OCI-LY7 (cell line): Measurements from ENCODE around the gene RNF213.

Experiments used
- EZH2phosphoT487 ChIP-seq: fragments of 200-600 bp; sonication (generic); IDR thresholded peaks from 2 replicates; pipeline ENCODE4 v1.6.1; 2018; ENCODE audit warnings: low read depth, borderline replicate concordance, mild to moderate bottlenecking, mixed run types, antibody characterized with exemption, low read length, moderate library complexity, mixed read lengths
- TF ChIP-seq, protein P1 (sequence below): fragments of 200-600 bp; sonication (generic); conservative IDR thresholded peaks from 2 replicates; pipeline ENCODE4 v1.5.1; 2014; ENCODE audit warnings: mild to moderate bottlenecking, antibody characterized with exemption, low read length, moderate library complexity, mixed read lengths

DNA sequence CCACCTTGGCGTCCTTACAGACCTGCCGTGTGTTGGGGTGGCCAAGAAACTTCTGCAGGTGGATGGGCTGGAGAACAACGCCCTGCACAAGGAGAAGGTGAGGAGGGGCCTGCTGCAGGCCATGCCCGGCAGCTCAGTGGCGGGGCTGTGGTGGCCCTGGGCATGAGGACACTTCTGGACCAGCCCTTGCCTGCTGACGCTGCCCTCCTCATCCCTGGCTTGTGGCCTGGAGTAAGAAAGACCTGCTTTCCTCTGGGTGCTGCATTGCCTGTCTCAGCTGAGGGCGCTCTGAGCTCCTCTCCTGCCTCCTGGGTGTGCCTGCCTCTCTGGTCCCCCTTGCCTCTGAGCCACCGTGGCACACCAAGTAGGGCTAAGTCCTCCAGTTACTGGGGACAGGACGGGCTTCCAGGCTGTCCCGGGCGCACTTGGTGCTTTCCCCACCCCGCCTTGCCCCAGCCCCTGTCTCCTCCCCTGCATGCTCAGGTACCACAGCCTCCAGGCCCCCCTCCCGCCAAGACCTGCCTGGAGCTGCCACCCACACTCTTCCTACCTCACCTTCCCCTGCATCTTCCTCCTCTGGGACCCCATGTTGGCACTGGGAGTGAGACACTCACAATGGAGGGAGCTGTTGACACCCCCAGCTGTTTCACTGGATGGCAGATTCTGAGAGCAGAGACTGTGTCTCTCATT, 163.0 kb downstream of the RNF213 start:
- TF ChIP-seq, protein P1, sequence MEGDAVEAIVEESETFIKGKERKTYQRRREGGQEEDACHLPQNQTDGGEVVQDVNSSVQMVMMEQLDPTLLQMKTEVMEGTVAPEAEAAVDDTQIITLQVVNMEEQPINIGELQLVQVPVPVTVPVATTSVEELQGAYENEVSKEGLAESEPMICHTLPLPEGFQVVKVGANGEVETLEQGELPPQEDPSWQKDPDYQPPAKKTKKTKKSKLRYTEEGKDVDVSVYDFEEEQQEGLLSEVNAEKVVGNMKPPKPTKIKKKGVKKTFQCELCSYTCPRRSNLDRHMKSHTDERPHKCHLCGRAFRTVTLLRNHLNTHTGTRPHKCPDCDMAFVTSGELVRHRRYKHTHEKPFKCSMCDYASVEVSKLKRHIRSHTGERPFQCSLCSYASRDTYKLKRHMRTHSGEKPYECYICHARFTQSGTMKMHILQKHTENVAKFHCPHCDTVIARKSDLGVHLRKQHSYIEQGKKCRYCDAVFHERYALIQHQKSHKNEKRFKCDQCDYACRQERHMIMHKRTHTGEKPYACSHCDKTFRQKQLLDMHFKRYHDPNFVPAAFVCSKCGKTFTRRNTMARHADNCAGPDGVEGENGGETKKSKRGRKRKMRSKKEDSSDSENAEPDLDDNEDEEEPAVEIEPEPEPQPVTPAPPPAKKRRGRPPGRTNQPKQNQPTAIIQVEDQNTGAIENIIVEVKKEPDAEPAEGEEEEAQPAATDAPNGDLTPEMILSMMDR, result no peak
- no peak for TF ChIP-seq EZH2phosphoT487
